GM12878 (cell line): ENCODE data around the gene SYNCRIP. TPM values are rescaled to one million over a fixed set of nuclear protein-coding genes. Genes with fewer than 3 reads are reported as not detected.
A peak's percentile ranks its signal among the peaks of the same experiment; 100 is the strongest.

ENCODE experiments used
- CHD1 ChIP-seq: IDR thresholded peaks from 2 replicates; pipeline ENCODE4 v1.6.1; 2012; ENCODE audit warnings: low read depth, low read length, improper control_type of control experiment
- CREM ChIP-seq: IDR thresholded peaks from 2 replicates; pipeline ENCODE4 v1.6.1; 2014; ENCODE audit warnings: antibody characterized with exemption, low read depth
- E2F4 ChIP-seq: IDR thresholded peaks from 2 replicates; pipeline ENCODE4 v1.6.1; 2012; ENCODE audit warnings: low read depth, low read length, improper control_type of control experiment
- EGR1 ChIP-seq, 2 experiments: IDR thresholded peaks; 1 replicate in 1 of 2; 2 replicates in 1 of 2; pipeline ENCODE4 v1.6.1; 2011 to 2012; ENCODE audit warnings: low read depth in 2 of 2, low read length in 2 of 2, borderline replicate concordance in 1 of 2, mild to moderate bottlenecking in 1 of 2, moderate library complexity in 1 of 2
- EP300 ChIP-seq, 2 experiments: fragments of 150-350 bp in 1 of 2; IDR thresholded peaks; 2 replicates each; pipeline ENCODE4 v1.6.1; 2011 to 2012; ENCODE audit warnings: low read depth in 2 of 2, low read length in 2 of 2, borderline replicate concordance in 1 of 2, improper control_type of control experiment in 1 of 2, inconsistent platforms in 1 of 2; ENCODE audit not compliant: control insufficient read depth in 1 of 2
- ETV6 ChIP-seq, 2 experiments: fragments of 450-650 bp in 1 of 2; IDR thresholded peaks in 1 of 2; conservative IDR thresholded peaks in 1 of 2; 2 replicates each; pipeline ENCODE4 v1.6.1; 2014; ENCODE audit warnings: antibody characterized with exemption in 1 of 2, borderline replicate concordance in 1 of 2, low read depth in 1 of 2, mild to moderate bottlenecking in 1 of 2, moderate library complexity in 1 of 2
- IRF4 ChIP-seq: IDR thresholded peaks from 2 replicates; pipeline ENCODE4 v1.6.1; 2011; ENCODE audit warnings: low read depth, low read length
- MAX ChIP-seq: IDR thresholded peaks from 2 replicates; pipeline ENCODE4 v1.6.1; 2012; ENCODE audit warnings: low read depth, low read length, improper control_type of control experiment
- NR2F1 ChIP-seq: fragments of 450-650 bp; conservative IDR thresholded peaks from 2 replicates; pipeline ENCODE4 v1.6.1; 2017; ENCODE audit warnings: mild to moderate bottlenecking
- PML ChIP-seq: IDR thresholded peaks from 2 replicates; pipeline ENCODE4 v1.6.1; 2012; ENCODE audit warnings: low read length, inconsistent platforms
- POU2F2 ChIP-seq: IDR thresholded peaks from 3 replicates; pipeline ENCODE4 v1.6.1; 2011; ENCODE audit warnings: low read depth, mild to moderate bottlenecking, low read length, borderline replicate concordance
- RELB ChIP-seq: fragments of 450-650 bp; IDR thresholded peaks from 2 replicates; pipeline ENCODE4 v1.6.1; 2017; ENCODE audit warnings: low read depth, mild to moderate bottlenecking, moderate library complexity
- REST ChIP-seq: IDR thresholded peaks from 2 replicates; pipeline ENCODE4 v1.6.1; 2012; ENCODE audit warnings: mild to moderate bottlenecking, low read depth, low read length
- YY1 ChIP-seq: IDR thresholded peaks from 2 replicates; pipeline ENCODE4 v1.6.1; 2011; ENCODE audit warnings: low read depth, mild to moderate bottlenecking, low read length
- ZNF217 ChIP-seq: fragments of 450-650 bp; IDR thresholded peaks from 2 replicates; pipeline ENCODE4 v1.6.1; 2017; ENCODE audit warnings: antibody characterized with exemption, mild to moderate bottlenecking
- ZNF592 ChIP-seq: fragments of 450-650 bp; IDR thresholded peaks from 2 replicates; pipeline ENCODE4 v1.6.1; 2017; ENCODE audit warnings: mild to moderate bottlenecking, moderate library complexity
- polyA plus RNA-seq, 11 experiments: library from polyadenylated mRNA; depleted of rRNA in 4 of 11; unstranded in 6 of 11; stranded (reverse) in 5 of 11; fragments of >200 nt; fragmentation: Nextera tagmentation in 4 of 11; fragmentation: Illumina TruSeq in 1 of 11; extraction: Ambion mirVana in 4 of 11; extraction: Trizol in 1 of 11; gene quantifications; 1 replicate in 1 of 11; 2 replicates in 10 of 11; pipeline versions ENCODE4 v1.2.1 to v1.2.3, GENCODE V29; 2011 to 2016; ENCODE audit warnings: inconsistent platforms in 2 of 11, missing spikeins in 2 of 11, low read depth in 1 of 11
- total RNA-seq, 4 experiments: library from RNA; depleted of rRNA in 3 of 4; stranded (reverse); fragments of >200 nt in 3 of 4; fragmentation: Illumina TruSeq in 1 of 4; extraction: Trizol in 1 of 4; gene quantifications; 2 replicates each; pipeline versions ENCODE4 v1.2.1 to v1.2.3, GENCODE V29; 2013 to 2021

Gene SYNCRIP
- total and polyA plus RNA-seq, 10 of the 15 experiments (the other 5 are each of a cell fraction or from before 2014, with no cell fraction given), result 28.4 to 255 (median 131) TPM

GRCh38 chr6:85678026-85678601 is 35.4 kb upstream of the SYNCRIP start (continued):
- no peak for TF ChIP-seq IRF4
- TF ChIP-seq ETV6 (conservative IDR thresholded peaks at IDR 0.05 in 1 of 2, IDR thresholded peaks at IDR 0.05 in 1 of 2; ENCODE audit: borderline replicate concordance in 1 of 2, low read depth in 1 of 2), result no peak
- TF ChIP-seq NR2F1, result no peak
- TF ChIP-seq CHD1, result no peak
- TF ChIP-seq EP300 (IDR thresholded peaks at IDR 0.05; ENCODE audit: borderline replicate concordance in 1 of 2, control insufficient read depth in 1 of 2, low read depth in 2 of 2, low read length in 2 of 2), result no peak
- TF ChIP-seq ZNF217, result no peak
- no peak for TF ChIP-seq PML
- TF ChIP-seq YY1, result peak; percentile 56
- TF ChIP-seq RELB, result no peak
- no peak for TF ChIP-seq MAX
- TF ChIP-seq REST, result no peak
- no peak for TF ChIP-seq ZNF592
- TF ChIP-seq POU2F2, result no peak
- no peak for TF ChIP-seq EGR1 (IDR thresholded peaks at IDR 0.05; ENCODE audit: borderline replicate concordance in 1 of 2, low read depth in 2 of 2, low read length in 2 of 2)
- TF ChIP-seq CREM, result no peak
- no peak for TF ChIP-seq E2F4
- TF ChIP-seq, all 136 proteins: peak for 16
